Measurements from ENCODE around the gene NR4A2. TPM values are rescaled to one million over a fixed set of nuclear protein-coding genes. Genes with fewer than 3 reads are reported as not detected.

NR4A2 gene
- total RNA-seq, 2 donors from 2014 or later: 2.6 to 4.7 TPM

DNA sequence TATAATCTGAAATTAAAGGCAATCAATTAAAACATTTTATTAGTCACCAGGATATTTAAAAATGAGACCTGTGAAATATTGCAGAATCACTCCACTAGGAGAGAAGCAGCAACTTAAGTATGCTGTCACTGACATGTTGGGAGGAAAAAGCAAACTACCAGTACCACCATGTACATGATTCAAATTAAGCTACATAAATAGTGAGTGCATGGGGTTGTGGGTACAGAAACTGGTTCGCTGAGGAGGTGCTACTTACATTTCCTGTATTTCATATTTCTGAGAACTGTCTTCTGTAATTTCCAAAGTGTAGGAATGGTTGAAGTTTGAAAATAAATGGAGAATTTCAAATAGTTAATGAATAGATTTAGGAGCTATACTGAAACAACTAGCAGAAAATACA lies 7.9 kb upstream of the NR4A2 start:
- H3K4me3 ChIP-seq: no peak overlapping the region
- H3K27ac ChIP-seq: peak overlapping the region; percentile 100
- no peak for DNase-seq
- H3K9ac ChIP-seq (ENCODE audit: low read depth in 2 of 2, low read length in 2 of 2): peak overlapping the region in 1 of 2 donors; percentile 98
- peaks cover 5% of the 10 kb centered on the region for H3K4me1 ChIP-seq
- H3K27me3 ChIP-seq: no peaks in the 10 kb centered on the region
- intact Hi-C loops (cut with DNase I): loop anchor here (5.0 kb wide), 1 partner anchor 97 kb away; the partner anchor contains the start of gene GPD2
- no peaks in the 10 kb centered on the region for H3K9me3 ChIP-seq
- TF ChIP-seq, protein P1, sequence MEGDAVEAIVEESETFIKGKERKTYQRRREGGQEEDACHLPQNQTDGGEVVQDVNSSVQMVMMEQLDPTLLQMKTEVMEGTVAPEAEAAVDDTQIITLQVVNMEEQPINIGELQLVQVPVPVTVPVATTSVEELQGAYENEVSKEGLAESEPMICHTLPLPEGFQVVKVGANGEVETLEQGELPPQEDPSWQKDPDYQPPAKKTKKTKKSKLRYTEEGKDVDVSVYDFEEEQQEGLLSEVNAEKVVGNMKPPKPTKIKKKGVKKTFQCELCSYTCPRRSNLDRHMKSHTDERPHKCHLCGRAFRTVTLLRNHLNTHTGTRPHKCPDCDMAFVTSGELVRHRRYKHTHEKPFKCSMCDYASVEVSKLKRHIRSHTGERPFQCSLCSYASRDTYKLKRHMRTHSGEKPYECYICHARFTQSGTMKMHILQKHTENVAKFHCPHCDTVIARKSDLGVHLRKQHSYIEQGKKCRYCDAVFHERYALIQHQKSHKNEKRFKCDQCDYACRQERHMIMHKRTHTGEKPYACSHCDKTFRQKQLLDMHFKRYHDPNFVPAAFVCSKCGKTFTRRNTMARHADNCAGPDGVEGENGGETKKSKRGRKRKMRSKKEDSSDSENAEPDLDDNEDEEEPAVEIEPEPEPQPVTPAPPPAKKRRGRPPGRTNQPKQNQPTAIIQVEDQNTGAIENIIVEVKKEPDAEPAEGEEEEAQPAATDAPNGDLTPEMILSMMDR (IDR thresholded peaks at IDR 0.05): no peak
- H3K36me3 ChIP-seq: no peaks in the 10 kb centered on the region

DNA sequence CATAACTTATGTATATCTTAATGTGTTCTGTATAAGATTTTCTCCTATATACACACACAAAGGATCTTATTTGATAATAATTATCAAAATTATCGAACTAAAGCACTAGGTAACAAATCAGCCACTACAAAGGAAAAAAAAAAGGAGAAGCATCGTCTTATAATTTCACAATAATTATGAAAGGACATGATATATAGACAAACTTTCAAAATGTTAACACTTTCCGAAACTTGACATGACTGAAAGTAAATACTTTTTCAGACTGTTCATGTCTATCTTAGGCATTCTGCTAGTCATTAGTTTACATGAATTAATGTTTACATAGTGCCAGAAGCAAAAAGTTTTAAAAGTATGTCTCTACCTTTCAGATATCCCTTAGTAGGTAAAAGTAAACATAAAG lies 7.3 kb upstream of the NR4A2 start:
- H3K36me3 ChIP-seq: no peaks in the 10 kb centered on the region
- no peak overlapping the region for H3K4me3 ChIP-seq
- TF ChIP-seq, protein P1 (IDR thresholded peaks at IDR 0.05): no peak
- peaks cover 5% of the 10 kb centered on the region for H3K4me1 ChIP-seq
- DNase-seq: no peak
- peak overlapping the region in 1 of 2 donors; percentile 98 for H3K9ac ChIP-seq (ENCODE audit: low read depth in 2 of 2, low read length in 2 of 2)
- H3K9me3 ChIP-seq: no peaks in the 10 kb centered on the region
- no peaks in the 10 kb centered on the region for H3K27me3 ChIP-seq
- intact Hi-C loops (cut with DNase I): loop anchor here (5.0 to 10.0 kb wide), 2 partner anchors 97 to 245 kb away; partner anchors contain the start of gene GPD2
- peak overlapping the region; percentile 100 for H3K27ac ChIP-seq

DNA sequence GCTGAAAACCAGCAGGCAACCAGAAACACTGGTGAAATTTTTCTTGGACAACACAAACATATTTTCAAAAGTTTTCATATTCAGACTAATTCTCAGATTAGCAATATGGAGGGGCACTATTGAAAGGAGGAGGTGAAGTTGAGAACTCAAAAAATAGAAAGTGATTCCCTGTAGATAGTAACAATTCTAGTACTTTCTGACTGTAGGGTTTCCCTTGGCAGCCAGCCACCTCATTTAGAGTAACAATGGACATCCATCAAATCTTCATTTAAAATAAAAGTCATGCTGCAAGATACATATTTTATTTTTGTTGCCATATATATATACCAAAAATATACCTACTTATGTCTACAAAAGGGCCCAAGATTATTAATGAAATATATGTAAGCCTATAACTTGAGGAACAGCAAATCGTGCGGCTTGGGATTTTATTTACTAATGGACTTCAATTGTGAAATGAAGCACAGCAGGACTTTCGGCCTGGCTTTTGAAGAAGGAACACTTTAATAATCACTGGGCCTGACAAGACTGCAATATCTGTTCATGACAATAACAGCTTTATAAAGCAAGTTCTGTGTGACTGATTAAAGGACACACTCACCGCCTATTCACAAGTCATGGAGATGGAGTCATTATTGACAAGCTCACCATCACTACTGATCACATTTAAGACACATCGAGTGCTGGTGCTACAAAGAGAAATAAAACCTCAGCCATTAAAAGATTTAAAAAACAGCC lies 6.8 kb upstream of the NR4A2 start:
- DNase-seq: peak; percentile 59
- Histone ChIP-seq H3K4me3 (no peak overlapping the region), H3K9me3 (no peaks in the 10 kb centered on the region), H3K27me3 (no peaks in the 10 kb centered on the region), H3K27ac (peak overlapping the region; percentile 100), H3K9ac (ENCODE audit: low read depth in 2 of 2, low read length in 2 of 2) (peak overlapping the region in 1 of 2 donors; percentile 98), H3K36me3 (no peaks in the 10 kb centered on the region), H3K4me1 (peaks cover 5% of the 10 kb centered on the region)
- TF ChIP-seq, protein P1 (IDR thresholded peaks at IDR 0.05): no peak
- intact Hi-C loops (cut with DNase I): loop anchor here (10.0 kb wide), 1 partner anchor 246 kb away; no protein-coding TSS in a partner anchor

DNA sequence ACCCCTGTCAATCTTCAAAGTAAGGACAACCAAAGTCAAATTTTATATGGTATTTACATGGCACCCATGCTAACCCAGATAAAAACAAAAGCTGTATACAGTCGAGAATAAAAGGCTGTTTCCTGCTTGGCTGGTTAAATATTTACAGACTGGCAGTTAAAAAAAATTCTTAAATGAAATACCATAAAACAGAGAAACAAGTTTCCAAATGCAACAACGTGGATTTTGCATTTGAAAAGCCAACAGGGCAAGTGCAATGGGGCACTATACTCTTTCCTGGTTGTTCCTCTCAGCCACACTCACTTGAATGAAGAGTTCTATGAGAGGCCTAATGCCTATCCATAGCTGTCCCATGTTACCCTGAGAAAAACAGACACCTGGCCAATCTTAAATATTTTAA lies 6.1 kb upstream of the NR4A2 start:
- intact Hi-C loops (cut with DNase I): loop anchor here (10.0 kb wide), 1 partner anchor 246 kb away; no protein-coding TSS in a partner anchor
- no peaks in the 10 kb centered on the region for H3K36me3 ChIP-seq
- no peak overlapping the region for H3K4me3 ChIP-seq
- peaks cover 5% of the 10 kb centered on the region for H3K4me1 ChIP-seq
- H3K9me3 ChIP-seq: no peaks in the 10 kb centered on the region
- H3K27ac ChIP-seq: peak overlapping the region; percentile 100
- peak overlapping the region in 1 of 2 donors; percentile 98 for H3K9ac ChIP-seq (ENCODE audit: low read depth in 2 of 2, low read length in 2 of 2)
- no peak for DNase-seq
- H3K27me3 ChIP-seq: no peaks in the 10 kb centered on the region
- TF ChIP-seq, protein P1 (IDR thresholded peaks at IDR 0.05): no peak

DNA sequence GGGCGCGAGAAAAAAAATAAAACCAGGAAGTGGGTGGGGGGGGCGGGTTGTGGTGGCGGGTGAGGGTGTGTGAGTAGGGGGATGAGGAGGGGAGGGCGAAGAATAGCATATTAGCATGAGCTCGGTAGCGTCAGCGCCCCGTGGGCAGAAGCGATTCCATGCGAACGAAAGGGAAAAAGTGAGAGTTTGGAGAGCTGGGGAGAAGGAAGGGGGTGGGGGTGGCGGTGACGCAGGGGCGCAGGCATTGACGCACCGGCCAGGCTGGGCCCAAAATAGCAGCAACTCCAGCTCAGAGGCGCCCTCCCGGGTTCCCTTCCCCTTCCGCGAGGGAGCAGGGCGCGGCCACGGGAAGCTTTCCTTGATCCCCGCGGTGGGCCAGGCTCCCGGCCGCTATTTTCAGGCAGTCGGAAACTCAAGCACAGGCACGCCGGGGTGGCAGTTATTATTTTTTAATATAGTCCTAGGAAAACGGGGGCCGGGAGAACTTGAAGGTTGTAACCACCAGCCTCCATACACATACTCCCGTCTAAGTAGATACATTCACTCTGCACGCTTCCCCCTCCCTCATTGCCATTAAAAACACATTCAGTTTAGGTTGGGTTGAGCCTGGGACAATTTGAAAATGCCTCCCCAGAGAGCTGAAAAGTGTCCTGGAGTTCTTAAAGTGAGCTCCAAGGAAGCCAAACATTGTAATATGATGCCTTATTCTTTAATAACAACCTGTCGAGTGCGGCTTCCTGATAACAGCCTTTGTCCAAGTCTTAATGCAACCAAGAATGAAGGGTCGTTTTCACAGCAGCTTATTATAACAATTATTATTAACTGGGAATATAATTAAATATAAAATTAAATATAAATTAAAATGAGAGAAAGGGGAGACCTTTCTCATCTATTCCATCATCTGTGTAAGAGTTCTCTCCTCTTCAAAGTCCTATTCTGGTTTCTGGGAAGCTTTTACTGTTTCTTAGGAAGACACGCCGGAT lies 2.3 kb upstream of the NR4A2 start:
- TF ChIP-seq, protein P1 (IDR thresholded peaks at IDR 0.05): no peak
- H3K36me3 ChIP-seq: no peaks in the 10 kb centered on the region
- H3K4me3 ChIP-seq: peak overlapping the region; percentile 72
- H3K27me3 ChIP-seq: no peaks in the 10 kb centered on the region
- peak; percentile 91 for DNase-seq
- H3K27ac ChIP-seq: peak overlapping the region; percentile 98
- H3K4me1 ChIP-seq: peaks cover 5% of the 10 kb centered on the region
- H3K9me3 ChIP-seq: no peaks in the 10 kb centered on the region
- intact Hi-C loops (cut with DNase I): loop anchor here (10.0 kb wide), 1 partner anchor 250 kb away; no protein-coding TSS in a partner anchor
- peak overlapping the region; percentile 98 to 99 for H3K9ac ChIP-seq (ENCODE audit: low read depth in 2 of 2, low read length in 2 of 2)

All from colonic mucosa (tissue), 4 donors.